Measurements from ENCODE around the gene COL3A1.

COL3A1 gene

GRCh38 chr2:188984065-188984491 lies 9.9 kb downstream of the COL3A1 start:
- no peaks in the 10 kb centered on the region for H3K9me3 Mint-ChIP-seq
- no peaks in the 10 kb centered on the region for H3K36me3 Mint-ChIP-seq
- H3K4me1 Mint-ChIP-seq = peaks cover 0 to under 1% of the 10 kb centered on the region in 2 donors
- H3K27ac Mint-ChIP-seq = no peak overlapping the region
- DNase-seq (no peak), ATAC-seq (replicated peaks) (no peak)
- no peaks in the 10 kb centered on the region for H3K27me3 Mint-ChIP-seq
- H3K4me3 Mint-ChIP-seq = no peak overlapping the region

- Mint-ChIP-seq H3K36me3 (no peaks in the 10 kb centered on the region), H3K9me3 (no peaks in the 10 kb centered on the region), H3K27me3 (no peaks in the 10 kb centered on the region), H3K4me3 (no peak overlapping the region), H3K27ac (no peak overlapping the region), H3K4me1 (no peaks in the 10 kb centered on the region)
- ATAC-seq (replicated peaks) (no peak), DNase-seq (no peak)
These were observed 10.5 kb downstream of the COL3A1 start for GRCh38 chr2:188984680-188985079.

DNA sequence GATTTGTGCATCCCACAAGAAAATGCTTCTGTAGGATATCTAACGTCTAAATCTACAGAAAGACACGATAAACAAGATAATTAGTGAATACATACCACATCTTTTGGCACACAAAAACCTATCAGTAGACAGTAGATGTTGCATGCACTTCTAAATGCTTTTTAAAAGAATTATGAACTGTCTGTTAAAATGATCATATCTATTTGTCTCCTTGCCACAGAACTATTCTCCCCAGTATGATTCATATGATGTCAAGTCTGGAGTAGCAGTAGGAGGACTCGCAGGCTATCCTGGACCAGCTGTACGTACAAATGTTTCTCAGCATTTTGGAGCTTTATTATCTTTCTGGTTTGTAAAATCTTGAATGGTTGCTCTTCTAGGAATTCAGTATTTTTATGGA lies 12.7 kb downstream of the COL3A1 start:
- DNase-seq = no peak
- no peaks in the 10 kb centered on the region for H3K27me3 Mint-ChIP-seq
- no peak overlapping the region for H3K4me3 Mint-ChIP-seq
- no peaks in the 10 kb centered on the region for H3K36me3 Mint-ChIP-seq
- no peaks in the 10 kb centered on the region for H3K9me3 Mint-ChIP-seq
- H3K4me1 Mint-ChIP-seq = no peaks in the 10 kb centered on the region
- H3K27ac Mint-ChIP-seq = no peak overlapping the region
- no peak for ATAC-seq (replicated peaks)

- Mint-ChIP-seq H3K4me3 (no peak overlapping the region), H3K27ac (no peak overlapping the region), H3K9me3 (no peaks in the 10 kb centered on the region), H3K27me3 (no peaks in the 10 kb centered on the region), H3K4me1 (no peaks in the 10 kb centered on the region), H3K36me3 (no peaks in the 10 kb centered on the region)
- no peak for ATAC-seq (replicated peaks)
- DNase-seq = no peak
These were observed 19.1 kb downstream of the COL3A1 start for GRCh38 chr2:188993247-188993646.

- DNase-seq = no peak
- Mint-ChIP-seq H3K4me3 (no peak overlapping the region), H3K4me1 (no peaks in the 10 kb centered on the region), H3K9me3 (no peaks in the 10 kb centered on the region), H3K36me3 (no peaks in the 10 kb centered on the region), H3K27ac (no peak overlapping the region), H3K27me3 (no peaks in the 10 kb centered on the region)
- no peak for ATAC-seq (replicated peaks)
These were observed 23.1 kb downstream of the COL3A1 start for GRCh38 chr2:188997263-188997662.

GRCh38 chr2:189000221-189000620 lies 26.0 kb downstream of the COL3A1 start:
- H3K27ac Mint-ChIP-seq = no peak overlapping the region
- no peaks in the 10 kb centered on the region for H3K36me3 Mint-ChIP-seq
- no peaks in the 10 kb centered on the region for H3K9me3 Mint-ChIP-seq
- no peak overlapping the region for H3K4me3 Mint-ChIP-seq
- ATAC-seq (replicated peaks) = no peak
- no peaks in the 10 kb centered on the region for H3K4me1 Mint-ChIP-seq
- no peaks in the 10 kb centered on the region for H3K27me3 Mint-ChIP-seq
- DNase-seq = no peak

- Mint-ChIP-seq H3K36me3 (no peaks in the 10 kb centered on the region), H3K9me3 (no peaks in the 10 kb centered on the region), H3K27me3 (no peaks in the 10 kb centered on the region), H3K4me1 (no peaks in the 10 kb centered on the region), H3K27ac (no peak overlapping the region), H3K4me3 (no peak overlapping the region)
- no peak for ATAC-seq (replicated peaks)
- no peak for DNase-seq
These were observed 27.9 kb downstream of the COL3A1 start for GRCh38 chr2:189002079-189002478.

DNA sequence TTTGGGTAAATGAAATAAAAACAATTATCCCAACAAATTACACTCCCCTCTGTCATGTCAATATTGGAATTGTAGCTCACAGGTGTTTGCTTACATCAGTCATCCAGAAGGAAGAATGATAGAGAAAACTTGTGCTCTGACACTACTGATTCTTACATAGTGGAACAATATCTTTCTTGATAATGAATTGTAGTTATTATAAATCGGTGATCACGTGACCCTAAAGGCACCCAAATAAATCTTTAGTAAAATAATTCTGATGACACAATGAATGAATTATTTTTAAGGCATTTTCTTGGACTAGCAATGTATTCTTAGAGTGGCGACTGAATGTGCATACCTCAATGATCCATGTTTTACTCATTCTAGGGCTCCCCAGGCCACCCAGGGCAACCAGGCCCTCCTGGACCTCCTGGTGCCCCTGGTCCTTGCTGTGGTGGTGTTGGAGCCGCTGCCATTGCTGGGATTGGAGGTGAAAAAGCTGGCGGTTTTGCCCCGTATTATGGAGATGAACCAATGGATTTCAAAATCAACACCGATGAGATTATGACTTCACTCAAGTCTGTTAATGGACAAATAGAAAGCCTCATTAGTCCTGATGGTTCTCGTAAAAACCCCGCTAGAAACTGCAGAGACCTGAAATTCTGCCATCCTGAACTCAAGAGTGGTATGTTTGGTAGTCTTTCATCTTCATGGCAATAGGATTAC lies 34.5 kb downstream of the COL3A1 start:
- H3K9me3 Mint-ChIP-seq = no peaks in the 10 kb centered on the region
- H3K4me1 Mint-ChIP-seq = no peaks in the 10 kb centered on the region
- H3K4me3 Mint-ChIP-seq = no peak overlapping the region
- no peak overlapping the region for H3K27ac Mint-ChIP-seq
- DNase-seq (no peak), ATAC-seq (replicated peaks) (no peak)
- no peaks in the 10 kb centered on the region for H3K36me3 Mint-ChIP-seq
- no peaks in the 10 kb centered on the region for H3K27me3 Mint-ChIP-seq

- DNase-seq = no peak
- Mint-ChIP-seq H3K4me1 (no peaks in the 10 kb centered on the region), H3K27me3 (no peaks in the 10 kb centered on the region), H3K4me3 (no peak overlapping the region), H3K27ac (no peak overlapping the region), H3K36me3 (no peaks in the 10 kb centered on the region), H3K9me3 (no peaks in the 10 kb centered on the region)
- no peak for ATAC-seq (replicated peaks)
These were observed 36.4 kb downstream of the COL3A1 start for GRCh38 chr2:189010536-189010935.

- H3K9me3 Mint-ChIP-seq = no peaks in the 10 kb centered on the region
- H3K4me1 Mint-ChIP-seq = no peaks in the 10 kb centered on the region
- no peak overlapping the region for H3K27ac Mint-ChIP-seq
- no peak for ATAC-seq (replicated peaks)
- no peaks in the 10 kb centered on the region for H3K27me3 Mint-ChIP-seq
- DNase-seq = no peak
- H3K36me3 Mint-ChIP-seq = no peaks in the 10 kb centered on the region
- no peak overlapping the region for H3K4me3 Mint-ChIP-seq
These were observed 38.2 kb downstream of the COL3A1 start for GRCh38 chr2:189012351-189012750.

DNA sequence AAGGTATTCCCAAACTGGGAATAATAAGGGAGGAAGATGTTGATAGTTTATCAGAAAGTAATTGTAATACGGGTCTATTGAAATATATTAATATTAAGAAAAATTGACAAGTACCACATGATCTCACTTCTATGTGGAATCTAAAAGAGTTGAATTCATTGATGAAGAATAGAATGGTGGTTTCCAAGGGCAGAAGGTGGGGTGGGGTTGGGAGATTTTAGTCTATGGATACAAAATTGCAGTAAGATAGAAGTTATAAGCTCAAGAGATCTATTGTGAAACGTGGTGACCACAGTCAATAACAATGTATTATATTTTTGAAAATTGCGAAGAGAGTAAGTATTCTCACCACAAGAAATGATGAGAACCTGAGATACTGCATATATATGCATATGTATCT lies 38.9 kb downstream of the COL3A1 start:
- Mint-ChIP-seq H3K9me3 (no peaks in the 10 kb centered on the region), H3K4me1 (no peaks in the 10 kb centered on the region), H3K27ac (no peak overlapping the region), H3K4me3 (no peak overlapping the region), H3K36me3 (no peaks in the 10 kb centered on the region), H3K27me3 (no peaks in the 10 kb centered on the region)
- ATAC-seq (replicated peaks) = no peak
- no peak for DNase-seq

- H3K4me1 Mint-ChIP-seq = no peaks in the 10 kb centered on the region
- no peaks in the 10 kb centered on the region for H3K27me3 Mint-ChIP-seq
- DNase-seq = no peak
- no peaks in the 10 kb centered on the region for H3K36me3 Mint-ChIP-seq
- H3K27ac Mint-ChIP-seq = no peak overlapping the region
- H3K4me3 Mint-ChIP-seq = no peak overlapping the region
- ATAC-seq (replicated peaks) = no peak
- no peaks in the 10 kb centered on the region for H3K9me3 Mint-ChIP-seq
These were observed 39.7 kb downstream of the COL3A1 start for GRCh38 chr2:189013671-189014448.

- Mint-ChIP-seq H3K36me3 (no peaks in the 10 kb centered on the region), H3K9me3 (no peaks in the 10 kb centered on the region), H3K27me3 (no peaks in the 10 kb centered on the region), H3K27ac (no peak overlapping the region), H3K4me1 (no peaks in the 10 kb centered on the region), H3K4me3 (no peak overlapping the region)
- ATAC-seq (replicated peaks) (no peak), DNase-seq (no peak)
These were observed 40.4 kb downstream of the COL3A1 start for GRCh38 chr2:189014449-189015138.

DNA sequence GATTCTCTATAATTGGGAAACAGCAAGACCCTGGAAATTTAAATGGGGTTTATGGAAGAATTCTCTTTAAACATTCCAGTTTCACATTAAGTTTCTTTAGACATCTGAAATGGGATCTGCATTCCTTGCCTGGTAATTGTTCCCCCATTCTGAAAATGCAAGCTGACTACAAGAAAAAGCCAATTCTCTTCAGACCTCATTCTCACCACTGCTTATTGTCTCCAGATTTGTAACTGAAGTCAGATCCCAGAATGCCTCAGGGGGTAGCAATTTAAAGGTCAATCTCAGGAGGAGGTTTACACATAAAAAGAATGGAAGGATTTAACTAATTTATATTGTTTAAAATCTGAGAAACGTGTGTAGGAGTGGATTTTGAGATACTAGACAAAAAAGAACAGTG lies 41.2 kb downstream of the COL3A1 start:
- DNase-seq (no peak), ATAC-seq (replicated peaks) (no peak)
- Mint-ChIP-seq H3K27ac (no peak overlapping the region), H3K36me3 (no peaks in the 10 kb centered on the region), H3K9me3 (no peaks in the 10 kb centered on the region), H3K4me3 (no peak overlapping the region), H3K4me1 (no peaks in the 10 kb centered on the region), H3K27me3 (no peaks in the 10 kb centered on the region)

Measured in stimulated activated naive B cell treated with anti-CD40 and anti-IgM and Interleukin-4, amounts not matched to agents 10 μg/mL and 1 μg/mL and 100 μg/mL, for 72 hours (primary cell).